MCF 10A (cell line): ENCODE results near the gene RPTOR. TPM values are rescaled to one million over a fixed set of nuclear protein-coding genes. Genes with fewer than 3 reads are reported as not detected.

ENCODE experiments used
- BruUV-seq: library from RNA; stranded (reverse); fragments of 400-500 nt; replicated peaks from 2 replicates; lab custom pipeline; 2021; lab: Mats Ljungman, UMichigan
- CTCF ChIA-PET: fragments of 300-600 bp; sonication (Branson Sonifier 250); formaldehyde crosslinking; extraction: SDS; loops from one replicate; lab custom pipeline; 2021; ENCODE audit warnings: antibody characterized with exemption, inconsistent platforms; lab: Yijun Ruan, JAX
- POLR2A ChIA-PET: fragments of 300-600, 350-650 bp; sonication (Branson Sonifier 250); formaldehyde crosslinking; extraction: SDS; loops from one replicate; lab custom pipeline; 2020; ENCODE audit warnings: antibody characterized with exemption, inconsistent platforms; lab: Yijun Ruan, JAX
- DNase-seq: peaks from one replicate; pipeline ENCODE4 v3.0.0-alpha.2; 2018; ENCODE audit not compliant: unreplicated experiment
- H3K27ac Mint-ChIP-seq: one replicate; pipeline ENCODE4 v1.8.0; 2022; ENCODE audit warnings: mild to moderate bottlenecking, low read depth, mixed read lengths; ENCODE audit not compliant: unreplicated experiment
- H3K27me3 Mint-ChIP-seq: one replicate; pipeline ENCODE4 v1.8.0; 2022; ENCODE audit warnings: mixed read lengths; ENCODE audit not compliant: insufficient read depth, unreplicated experiment
- H3K36me3 Mint-ChIP-seq: one replicate; pipeline ENCODE4 v1.8.0; 2022; ENCODE audit warnings: mild to moderate bottlenecking, moderate library complexity, mixed read lengths; ENCODE audit not compliant: insufficient read depth, unreplicated experiment
- H3K4me1 Mint-ChIP-seq: one replicate; pipeline ENCODE4 v1.8.0; 2022; ENCODE audit warnings: mixed read lengths; ENCODE audit not compliant: insufficient read depth, unreplicated experiment
- H3K4me3 Mint-ChIP-seq: one replicate; pipeline ENCODE4 v1.8.0; 2022; ENCODE audit warnings: mild to moderate bottlenecking, moderate library complexity, mixed read lengths; ENCODE audit not compliant: unreplicated experiment
- H3K9me3 Mint-ChIP-seq: one replicate; pipeline ENCODE4 v1.8.0; 2022; ENCODE audit warnings: mixed read lengths; ENCODE audit not compliant: unreplicated experiment
- intact Hi-C: fragments of 100-400 bp; cut with micrococcal nuclease; formaldehyde crosslinking; loops from 2 replicates; pipeline ENCODE4 v1.14.1; 2022
- total RNA-seq: library from RNA; stranded (reverse); gene quantifications from 2 replicates; pipeline ENCODE4 v1.2.3, GENCODE V29; 2022
- TF ChIP-seq, protein P1 (sequence below): fragments of 200-600 bp; IDR thresholded peaks from one replicate; pipeline ENCODE4 v1.8.0; 2022; ENCODE audit warnings: antibody characterized with exemption, mild to moderate bottlenecking; ENCODE audit not compliant: unreplicated experiment

RPTOR gene
- total RNA-seq, 1 experiment from 2014 or later, result 41.3 TPM

DNA sequence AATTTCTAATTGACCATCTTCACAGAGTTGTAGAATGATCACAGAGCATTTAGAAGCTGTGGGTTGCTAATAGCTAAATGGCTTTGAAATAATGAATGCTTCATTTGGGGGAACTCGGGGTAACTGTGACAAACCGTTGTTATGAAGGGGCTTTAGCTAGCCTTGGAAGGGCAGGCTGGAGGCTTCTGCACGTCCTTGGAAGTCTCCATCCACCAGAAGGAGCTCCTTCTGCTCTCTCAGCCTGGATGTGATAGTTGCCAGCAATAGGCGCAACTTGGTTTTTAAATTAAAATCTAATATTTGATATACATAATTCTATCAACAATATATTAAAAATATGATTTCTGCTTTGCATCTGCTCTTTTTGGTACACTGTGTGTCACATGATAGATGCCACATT lies 200.5 kb downstream of the RPTOR start:
- H3K4me3 Mint-ChIP-seq, result no peak overlapping the region
- no peaks in the 10 kb centered on the region for H3K9me3 Mint-ChIP-seq
- BruUV-seq, result no TSS peak
- intact Hi-C loops, result no loop called here
- peaks cover 5% of the 10 kb centered on the region for H3K36me3 Mint-ChIP-seq
- H3K4me1 Mint-ChIP-seq, result no peaks in the 10 kb centered on the region
- no peak for DNase-seq
- ChIA-PET CTCF (interaction anchor here (0.7 kb wide), 1 partner anchor 249 kb away, joined by 3 read pairs; no protein-coding TSS in a partner anchor), POLR2A (no interaction called here)
- H3K27me3 Mint-ChIP-seq, result no peaks in the 10 kb centered on the region
- TF ChIP-seq, protein P1, sequence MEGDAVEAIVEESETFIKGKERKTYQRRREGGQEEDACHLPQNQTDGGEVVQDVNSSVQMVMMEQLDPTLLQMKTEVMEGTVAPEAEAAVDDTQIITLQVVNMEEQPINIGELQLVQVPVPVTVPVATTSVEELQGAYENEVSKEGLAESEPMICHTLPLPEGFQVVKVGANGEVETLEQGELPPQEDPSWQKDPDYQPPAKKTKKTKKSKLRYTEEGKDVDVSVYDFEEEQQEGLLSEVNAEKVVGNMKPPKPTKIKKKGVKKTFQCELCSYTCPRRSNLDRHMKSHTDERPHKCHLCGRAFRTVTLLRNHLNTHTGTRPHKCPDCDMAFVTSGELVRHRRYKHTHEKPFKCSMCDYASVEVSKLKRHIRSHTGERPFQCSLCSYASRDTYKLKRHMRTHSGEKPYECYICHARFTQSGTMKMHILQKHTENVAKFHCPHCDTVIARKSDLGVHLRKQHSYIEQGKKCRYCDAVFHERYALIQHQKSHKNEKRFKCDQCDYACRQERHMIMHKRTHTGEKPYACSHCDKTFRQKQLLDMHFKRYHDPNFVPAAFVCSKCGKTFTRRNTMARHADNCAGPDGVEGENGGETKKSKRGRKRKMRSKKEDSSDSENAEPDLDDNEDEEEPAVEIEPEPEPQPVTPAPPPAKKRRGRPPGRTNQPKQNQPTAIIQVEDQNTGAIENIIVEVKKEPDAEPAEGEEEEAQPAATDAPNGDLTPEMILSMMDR, result no peak
- H3K27ac Mint-ChIP-seq, result no peak overlapping the region

DNA sequence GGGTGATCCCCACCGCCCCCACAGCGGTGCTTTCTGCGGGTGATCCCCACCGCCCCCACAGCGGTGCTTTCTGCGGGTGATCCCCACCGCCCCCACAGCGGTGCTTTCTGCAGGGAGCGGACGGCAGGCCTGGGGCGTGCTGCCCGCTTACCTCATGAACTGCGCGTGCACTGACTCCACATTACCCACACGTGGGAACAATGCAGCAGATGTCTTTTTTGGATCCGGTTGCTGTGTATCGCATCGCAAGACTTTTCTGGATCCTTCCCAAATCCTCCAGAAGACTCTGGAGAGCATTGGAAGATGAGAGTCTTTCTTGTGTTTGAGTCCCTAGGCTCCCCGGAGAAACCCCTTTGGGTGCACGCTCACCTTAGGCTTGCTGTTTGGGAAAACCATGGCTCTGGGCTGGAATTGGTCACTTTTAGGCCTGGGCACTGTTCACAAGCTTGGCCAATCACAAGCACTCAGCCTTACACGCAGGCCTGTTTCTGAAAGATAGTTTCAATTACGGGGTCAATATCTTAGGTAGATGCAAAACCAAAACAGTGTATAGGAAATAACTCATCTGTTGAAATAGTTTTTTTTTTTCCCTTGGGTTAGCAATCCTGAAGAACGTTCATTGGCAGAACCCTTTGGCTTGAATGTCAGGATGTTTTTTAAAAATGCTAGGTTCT lies 201.8 kb downstream of the RPTOR start:
- no peaks in the 10 kb centered on the region for H3K27me3 Mint-ChIP-seq
- no TSS peak for BruUV-seq
- DNase-seq, result no peak
- TF ChIP-seq, protein P1, result no peak
- intact Hi-C loops, result no loop called here
- peaks cover 3% of the 10 kb centered on the region for H3K4me1 Mint-ChIP-seq
- ChIA-PET POLR2A (interaction anchor here (0.7 kb wide), 1 partner anchor 15 kb away, joined by 3 read pairs; no protein-coding TSS in a partner anchor), CTCF (no interaction called here)
- no peak overlapping the region for H3K27ac Mint-ChIP-seq
- H3K9me3 Mint-ChIP-seq, result no peaks in the 10 kb centered on the region
- H3K4me3 Mint-ChIP-seq, result no peak overlapping the region
- no peaks in the 10 kb centered on the region for H3K36me3 Mint-ChIP-seq

DNA sequence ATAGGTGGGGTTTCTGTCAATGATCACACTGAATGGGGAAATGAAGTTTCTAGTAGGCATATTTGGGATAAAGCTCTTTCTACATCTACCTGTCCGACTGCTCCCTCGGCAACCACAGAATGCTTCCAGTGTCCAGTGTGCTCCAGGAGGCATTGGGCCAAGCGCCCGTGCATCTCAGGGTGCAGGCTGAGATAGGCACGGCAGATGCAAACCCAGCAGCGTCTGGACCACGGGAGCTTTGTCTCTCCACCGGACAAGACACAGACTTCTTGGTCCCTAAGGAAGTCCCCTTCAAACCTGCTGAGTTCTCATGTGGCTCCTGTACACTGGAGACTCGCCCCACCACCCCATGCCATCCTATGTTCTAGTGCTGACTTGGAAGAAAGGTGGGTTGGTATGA lies 202.8 kb downstream of the RPTOR start:
- peaks cover 6% of the 10 kb centered on the region for H3K4me1 Mint-ChIP-seq
- no peaks in the 10 kb centered on the region for H3K36me3 Mint-ChIP-seq
- BruUV-seq, result no TSS peak
- TF ChIP-seq, protein P1, result no peak
- no peak overlapping the region for H3K27ac Mint-ChIP-seq
- ChIA-PET POLR2A (interaction anchor here (0.6 kb wide), 1 partner anchor 92 kb away, joined by 3 read pairs; no protein-coding TSS in a partner anchor), CTCF (no interaction called here)
- no peak overlapping the region for H3K4me3 Mint-ChIP-seq
- H3K9me3 Mint-ChIP-seq, result no peaks in the 10 kb centered on the region
- DNase-seq, result no peak
- H3K27me3 Mint-ChIP-seq, result no peaks in the 10 kb centered on the region
- intact Hi-C loops, result no loop called here

DNA sequence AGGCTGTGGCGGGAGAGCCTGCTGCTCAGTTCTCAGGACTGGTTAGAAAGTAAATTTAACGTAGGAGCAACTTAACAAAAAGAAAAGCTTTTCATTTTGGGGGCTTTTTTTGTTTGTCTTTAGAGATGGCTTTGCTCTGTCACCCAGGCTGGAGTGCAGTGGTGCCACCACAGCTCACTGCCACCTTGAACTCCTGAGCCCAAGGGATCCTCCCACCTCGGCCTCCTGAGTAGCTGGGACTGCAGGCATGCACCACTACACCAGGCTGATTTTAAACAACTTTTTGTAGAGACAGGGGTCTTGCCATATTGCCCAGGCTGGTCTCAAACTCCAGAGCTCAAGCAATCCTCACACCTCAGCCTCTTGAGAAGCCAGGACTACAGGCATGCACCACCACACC lies 205.0 kb downstream of the RPTOR start:
- TF ChIP-seq, protein P1, result no peak
- intact Hi-C loops, result no loop called here
- ChIA-PET POLR2A (no interaction called here), CTCF (no interaction called here)
- no peak overlapping the region for H3K27ac Mint-ChIP-seq
- peaks cover 9% of the 10 kb centered on the region for H3K36me3 Mint-ChIP-seq
- no peaks in the 10 kb centered on the region for H3K9me3 Mint-ChIP-seq
- no peak for DNase-seq
- peaks cover 6% of the 10 kb centered on the region for H3K4me1 Mint-ChIP-seq
- no peak overlapping the region for H3K4me3 Mint-ChIP-seq
- no peaks in the 10 kb centered on the region for H3K27me3 Mint-ChIP-seq
- BruUV-seq, result no TSS peak
